RWPE2 (cell line): ENCODE measurements around the gene RPS21.

Source experiments
- ATAC-seq: fragments of 200-7000 bp; cut with Tn5 transposase; 3 replicates; pipeline ENCODE4 v1.9.1; 2021; ENCODE audit warnings: low read depth
- DNase-seq: peaks from one replicate; pipeline ENCODE4 v3.0.0-alpha.2; 2020; ENCODE audit warnings: low spot score
- H3K27ac ChIP-seq: fragments of 450-650 bp; 2 replicates; pipeline ENCODE4 v1.5.1; 2017; ENCODE audit warnings: mild to moderate bottlenecking; ENCODE audit not compliant: poor library complexity, severe bottlenecking
- H3K27me3 ChIP-seq: fragments of 250-450 bp; sonication (Bioruptor Pico); 2 replicates; pipeline ENCODE4 v1.5.1; 2021; ENCODE audit warnings: mild to moderate bottlenecking, moderate library complexity; ENCODE audit not compliant: insufficient read depth, poor library complexity, severe bottlenecking
- H3K36me3 ChIP-seq: fragments of 250-450 bp; sonication (Bioruptor Pico); 2 replicates; pipeline ENCODE4 v1.5.1; 2020; ENCODE audit warnings: low read depth, mild to moderate bottlenecking, moderate library complexity
- H3K4me1 ChIP-seq: fragments of 250-450 bp; sonication (Bioruptor Pico); 2 replicates; pipeline ENCODE4 v1.5.1; 2021; ENCODE audit warnings: mild to moderate bottlenecking, moderate library complexity; ENCODE audit not compliant: insufficient read depth, poor library complexity, severe bottlenecking
- H3K4me3 ChIP-seq: fragments of 250-450 bp; sonication (Bioruptor Pico); 2 replicates; pipeline ENCODE4 v1.5.1; 2021; ENCODE audit warnings: mild to moderate bottlenecking, moderate library complexity; ENCODE audit not compliant: severe bottlenecking
- H3K9me3 ChIP-seq: fragments of 250-450 bp; sonication (Bioruptor Pico); 2 replicates; pipeline ENCODE4 v1.5.1; 2021; ENCODE audit warnings: mild to moderate bottlenecking, moderate library complexity; ENCODE audit not compliant: severe bottlenecking
- TF ChIP-seq, protein P1 (sequence below): fragments of 450-650 bp; IDR thresholded peaks from one replicate; pipeline ENCODE4 v1.5.1; 2017; ENCODE audit warnings: mild to moderate bottlenecking, moderate library complexity; ENCODE audit not compliant: poor library complexity, severe bottlenecking

RPS21 gene

DNA sequence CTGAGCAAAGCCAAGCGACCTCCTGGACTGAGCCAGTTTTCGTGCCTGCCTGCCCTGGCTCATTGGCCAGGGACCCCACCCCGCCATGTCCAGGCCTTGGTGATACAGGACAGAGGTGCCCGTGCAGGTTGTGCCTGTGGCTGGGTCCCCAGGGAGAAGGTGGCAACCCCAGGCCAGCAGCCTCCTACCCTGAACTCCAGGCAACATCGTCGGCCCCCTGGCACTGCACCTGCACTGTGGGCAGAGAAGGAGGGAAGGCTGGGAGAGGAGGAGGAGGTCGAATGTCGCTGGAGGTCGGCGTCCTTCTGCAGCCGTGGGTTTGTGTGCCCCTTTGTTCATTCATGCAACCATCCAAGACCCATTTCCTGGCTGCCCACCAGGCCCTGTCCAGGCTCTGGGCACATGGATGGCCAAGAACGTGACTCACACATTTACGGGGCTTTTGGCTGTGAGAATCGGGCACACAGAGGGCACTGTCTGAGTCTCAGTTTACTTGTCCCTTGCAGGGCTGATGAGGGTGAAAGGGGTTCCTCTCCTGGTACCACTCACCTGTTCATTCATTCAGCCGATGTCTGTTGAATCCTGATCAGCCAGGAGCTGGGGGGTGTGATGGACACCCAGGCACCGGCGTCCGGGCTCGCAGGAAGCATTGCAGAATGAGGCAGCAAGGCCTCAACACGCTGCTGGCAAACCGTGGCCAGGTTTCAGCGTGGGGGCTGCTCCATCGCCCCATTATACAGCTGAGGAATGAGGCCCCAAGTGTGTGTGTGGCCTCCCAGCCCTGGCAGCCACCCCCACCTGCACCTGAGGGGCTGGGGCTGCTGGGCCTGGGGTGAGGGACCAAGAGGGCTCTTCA lies 42.8 kb downstream of the RPS21 start:
- Histone ChIP-seq H3K9me3 (no peaks in the 10 kb centered on the region), H3K4me3 (no peak overlapping the region), H3K36me3 (no peaks in the 10 kb centered on the region), H3K27me3 (peaks cover 22% of the 10 kb centered on the region), H3K27ac (no peak overlapping the region), H3K4me1 (peaks cover 9% of the 10 kb centered on the region)
- DNase-seq: peak; percentile 88
- TF ChIP-seq, protein P1, sequence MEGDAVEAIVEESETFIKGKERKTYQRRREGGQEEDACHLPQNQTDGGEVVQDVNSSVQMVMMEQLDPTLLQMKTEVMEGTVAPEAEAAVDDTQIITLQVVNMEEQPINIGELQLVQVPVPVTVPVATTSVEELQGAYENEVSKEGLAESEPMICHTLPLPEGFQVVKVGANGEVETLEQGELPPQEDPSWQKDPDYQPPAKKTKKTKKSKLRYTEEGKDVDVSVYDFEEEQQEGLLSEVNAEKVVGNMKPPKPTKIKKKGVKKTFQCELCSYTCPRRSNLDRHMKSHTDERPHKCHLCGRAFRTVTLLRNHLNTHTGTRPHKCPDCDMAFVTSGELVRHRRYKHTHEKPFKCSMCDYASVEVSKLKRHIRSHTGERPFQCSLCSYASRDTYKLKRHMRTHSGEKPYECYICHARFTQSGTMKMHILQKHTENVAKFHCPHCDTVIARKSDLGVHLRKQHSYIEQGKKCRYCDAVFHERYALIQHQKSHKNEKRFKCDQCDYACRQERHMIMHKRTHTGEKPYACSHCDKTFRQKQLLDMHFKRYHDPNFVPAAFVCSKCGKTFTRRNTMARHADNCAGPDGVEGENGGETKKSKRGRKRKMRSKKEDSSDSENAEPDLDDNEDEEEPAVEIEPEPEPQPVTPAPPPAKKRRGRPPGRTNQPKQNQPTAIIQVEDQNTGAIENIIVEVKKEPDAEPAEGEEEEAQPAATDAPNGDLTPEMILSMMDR: no peak
- no peak for ATAC-seq

DNA sequence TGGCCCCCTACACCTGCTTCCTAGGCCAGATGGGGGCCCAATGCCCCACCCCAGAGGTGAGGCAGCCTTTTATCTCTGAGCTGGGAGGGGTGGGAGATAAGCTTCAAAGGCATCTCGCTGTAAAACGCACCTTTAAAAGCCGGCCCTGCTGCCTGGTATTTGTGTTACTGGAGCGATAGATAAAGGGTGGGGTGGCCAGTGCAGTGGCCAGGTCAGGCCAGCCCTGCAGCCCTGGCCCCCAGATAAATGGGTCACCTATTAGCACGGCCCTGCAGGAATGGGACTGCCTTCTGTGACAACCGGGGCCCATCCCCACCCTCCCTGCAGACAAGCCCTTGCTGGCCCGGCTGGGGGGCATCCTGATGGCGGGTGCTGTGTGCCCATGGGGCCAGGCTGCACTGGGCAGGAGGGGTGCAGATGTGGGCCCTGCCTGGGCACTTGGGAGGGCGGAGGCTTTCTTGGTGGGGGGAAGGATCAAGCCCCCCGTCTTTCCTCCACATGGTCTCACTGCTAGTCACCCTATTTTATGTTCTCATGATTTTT lies 43.5 kb downstream of the RPS21 start:
- Histone ChIP-seq H3K27ac (no peak overlapping the region), H3K9me3 (no peaks in the 10 kb centered on the region), H3K36me3 (no peaks in the 10 kb centered on the region), H3K4me3 (no peak overlapping the region), H3K4me1 (peaks cover 9% of the 10 kb centered on the region), H3K27me3 (peaks cover 29% of the 10 kb centered on the region)
- TF ChIP-seq, protein P1: no peak
- no peak for ATAC-seq
- no peak for DNase-seq

DNA sequence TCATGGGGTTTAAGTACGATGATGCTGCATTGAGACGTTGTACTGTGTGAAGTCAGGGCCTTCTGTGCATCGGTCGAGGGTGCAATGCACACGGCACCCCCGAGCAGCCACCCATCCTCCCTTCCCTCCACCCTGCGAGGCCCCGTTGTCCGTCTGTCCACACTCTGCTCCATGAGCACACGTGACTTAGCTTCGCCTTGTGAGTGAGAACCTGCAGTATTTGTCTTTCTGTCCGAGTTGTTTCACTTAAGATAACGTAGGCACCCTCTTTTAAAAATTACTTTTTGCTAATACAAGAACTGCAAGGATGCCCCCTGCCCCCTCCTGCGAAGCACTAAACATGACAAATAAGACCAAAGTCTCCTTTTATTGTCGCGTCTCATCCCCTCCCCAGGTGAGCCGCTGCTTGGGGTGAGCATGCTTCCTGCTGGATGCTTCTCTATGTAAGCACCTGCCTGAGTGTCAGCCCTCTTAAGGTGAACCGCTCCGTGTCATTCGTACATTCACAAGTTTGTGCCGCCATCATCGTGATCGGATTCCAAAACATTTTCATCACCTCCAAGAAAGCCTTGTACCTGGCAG lies 44.1 kb downstream of the RPS21 start:
- H3K9me3 ChIP-seq: no peaks in the 10 kb centered on the region
- H3K27ac ChIP-seq: no peak overlapping the region
- no peaks in the 10 kb centered on the region for H3K36me3 ChIP-seq
- peaks cover 9% of the 10 kb centered on the region for H3K4me1 ChIP-seq
- H3K4me3 ChIP-seq: no peak overlapping the region
- peaks cover 34% of the 10 kb centered on the region for H3K27me3 ChIP-seq
- TF ChIP-seq, protein P1: no peak
- DNase-seq (no peak), ATAC-seq (no peak)

DNA sequence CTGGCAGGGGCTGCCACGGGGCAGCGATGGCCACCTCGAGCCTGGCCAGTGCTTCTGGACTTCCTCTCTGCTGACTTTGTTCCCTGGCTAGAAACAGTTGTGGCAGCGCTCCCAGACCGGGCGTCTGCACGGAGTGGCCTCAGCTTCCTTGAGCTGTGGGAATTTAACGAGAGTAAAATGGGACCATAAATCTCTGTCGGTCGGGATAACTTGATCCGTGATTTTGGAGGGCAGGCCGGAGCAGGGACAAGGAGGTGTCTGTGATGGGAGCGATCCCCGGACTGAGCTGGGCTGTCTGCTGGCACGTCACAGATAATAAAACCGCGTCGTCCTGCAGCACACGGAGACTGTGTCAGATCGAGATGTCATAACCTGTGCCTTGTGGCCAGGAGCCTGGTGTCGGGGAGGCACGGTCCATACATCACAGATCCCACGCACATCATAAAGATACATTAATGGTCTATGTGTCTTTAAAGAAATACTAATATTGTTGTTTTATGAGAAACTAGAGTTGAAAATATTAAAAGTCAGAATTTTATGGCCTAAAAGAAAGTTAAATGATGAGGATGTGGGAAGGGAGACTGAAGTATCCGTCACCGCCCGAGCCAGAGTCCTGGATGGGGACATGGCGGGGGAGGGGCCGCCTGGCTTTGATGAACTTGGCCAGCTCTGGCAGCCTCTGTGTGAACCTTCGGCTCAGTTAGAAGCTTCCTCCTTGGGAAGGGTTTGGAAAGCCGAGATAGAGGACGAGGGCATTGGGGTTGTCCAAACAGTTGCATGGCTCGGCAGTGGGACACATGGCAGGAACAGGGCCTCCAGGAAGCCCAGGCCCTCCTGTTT lies 47.0 kb downstream of the RPS21 start:
- no peak for DNase-seq
- Histone ChIP-seq H3K27me3 (peaks cover 64% of the 10 kb centered on the region), H3K27ac (no peak overlapping the region)

More for the DNA sequence above, 47.0 kb downstream of the RPS21 start:
- H3K4me3 ChIP-seq: no peak overlapping the region
- no peaks in the 10 kb centered on the region for H3K4me1 ChIP-seq
- H3K9me3 ChIP-seq: no peaks in the 10 kb centered on the region
- no peaks in the 10 kb centered on the region for H3K36me3 ChIP-seq
- TF ChIP-seq, protein P1: no peak
- ATAC-seq: no peak
